Liver (tissue), 3 donors: ENCODE results near the gene PARP3.

Experiments used
- ATF3 ChIP-seq: IDR thresholded peaks from 2 replicates; pipeline ENCODE4 v1.6.1; 2016; ENCODE audit warnings: antibody characterized with exemption
- CTCF ChIP-seq: fragments of 150-350 bp; IDR thresholded peaks from 2 replicates; pipeline ENCODE4 v1.5.1; 2017; ENCODE audit warnings: improper control_type of control experiment, low read depth, low read length; ENCODE audit not compliant: missing input control
- EGR1 ChIP-seq, 2 donors: IDR thresholded peaks; 2 replicates each; pipeline ENCODE4 v1.6.1; 2016 to 2018; ENCODE audit warnings: antibody characterized with exemption in 2 of 2, low read depth in 2 of 2
- GABPA ChIP-seq, 2 donors: IDR thresholded peaks in 1 of 2; conservative IDR thresholded peaks in 1 of 2; 2 replicates each; pipeline ENCODE4 v1.6.1; 2016; ENCODE audit warnings: antibody characterized with exemption in 2 of 2, mild to moderate bottlenecking in 1 of 2, moderate library complexity in 1 of 2
- JUND ChIP-seq, 2 donors: IDR thresholded peaks; 2 replicates each; pipeline ENCODE4 v1.6.1; 2016; ENCODE audit warnings: antibody characterized with exemption in 2 of 2
- MAX ChIP-seq: IDR thresholded peaks from 2 replicates; pipeline ENCODE4 v1.6.1; 2016; ENCODE audit warnings: antibody characterized with exemption
- NR2F2 ChIP-seq: IDR thresholded peaks from 2 replicates; pipeline ENCODE4 v1.6.1; 2016; ENCODE audit warnings: antibody characterized with exemption
- RAD21 ChIP-seq, 2 donors: IDR thresholded peaks; 2 replicates each; pipeline ENCODE4 v1.6.1; 2016; ENCODE audit warnings: antibody characterized with exemption in 2 of 2, mild to moderate bottlenecking in 2 of 2
- REST ChIP-seq: IDR thresholded peaks from 2 replicates; pipeline ENCODE4 v1.6.1; 2016; ENCODE audit warnings: antibody characterized with exemption, mild to moderate bottlenecking
- RXRA ChIP-seq, 2 donors: IDR thresholded peaks; 2 replicates each; pipeline ENCODE4 v1.6.1; 2017 to 2018; ENCODE audit warnings: antibody characterized with exemption in 2 of 2, mild to moderate bottlenecking in 1 of 2
- SP1 ChIP-seq: IDR thresholded peaks from 2 replicates; pipeline ENCODE4 v1.6.1; 2018; ENCODE audit warnings: antibody characterized with exemption, mild to moderate bottlenecking
- TAF1 ChIP-seq: conservative IDR thresholded peaks from 2 replicates; pipeline ENCODE4 v1.6.1; 2016; ENCODE audit warnings: antibody characterized with exemption, mild to moderate bottlenecking
- YY1 ChIP-seq: IDR thresholded peaks from 2 replicates; pipeline ENCODE4 v1.6.1; 2016; ENCODE audit warnings: antibody characterized with exemption, mild to moderate bottlenecking
- donor health status: healthy.
- donor health status: healthy.

GRCh38 chr3:51941798-51942602 is at the start of gene PARP3, which contains the start of gene RRP9:
- TF ChIP-seq CTCF (peak; percentile 100), SP1 (peak; percentile 93), MAX (peak; percentile 97), JUND (IDR thresholded peaks at IDR 0.05) (peak in 1 of 2 donors; percentile 51), NR2F2 (no peak), YY1 (peak; percentile 92), ATF3 (no peak), RXRA (IDR thresholded peaks at IDR 0.05) (no peak), TAF1 (no peak), GABPA (IDR thresholded peaks at IDR 0.05 in 1 of 2, conservative IDR thresholded peaks at IDR 0.05 in 1 of 2) (peak in 1 of 2 donors; percentile 92), REST (peak; percentile 64), RAD21 (IDR thresholded peaks at IDR 0.05) (peak; percentile 99), EGR1 (IDR thresholded peaks at IDR 0.05; ENCODE audit: low read depth in 2 of 2) (peak; percentile 42 to 65)
